ENCODE measurements around the gene ETNPPL.
A peak's percentile ranks its signal among the peaks of the same experiment; 100 is the strongest.

ETNPPL gene

DNA sequence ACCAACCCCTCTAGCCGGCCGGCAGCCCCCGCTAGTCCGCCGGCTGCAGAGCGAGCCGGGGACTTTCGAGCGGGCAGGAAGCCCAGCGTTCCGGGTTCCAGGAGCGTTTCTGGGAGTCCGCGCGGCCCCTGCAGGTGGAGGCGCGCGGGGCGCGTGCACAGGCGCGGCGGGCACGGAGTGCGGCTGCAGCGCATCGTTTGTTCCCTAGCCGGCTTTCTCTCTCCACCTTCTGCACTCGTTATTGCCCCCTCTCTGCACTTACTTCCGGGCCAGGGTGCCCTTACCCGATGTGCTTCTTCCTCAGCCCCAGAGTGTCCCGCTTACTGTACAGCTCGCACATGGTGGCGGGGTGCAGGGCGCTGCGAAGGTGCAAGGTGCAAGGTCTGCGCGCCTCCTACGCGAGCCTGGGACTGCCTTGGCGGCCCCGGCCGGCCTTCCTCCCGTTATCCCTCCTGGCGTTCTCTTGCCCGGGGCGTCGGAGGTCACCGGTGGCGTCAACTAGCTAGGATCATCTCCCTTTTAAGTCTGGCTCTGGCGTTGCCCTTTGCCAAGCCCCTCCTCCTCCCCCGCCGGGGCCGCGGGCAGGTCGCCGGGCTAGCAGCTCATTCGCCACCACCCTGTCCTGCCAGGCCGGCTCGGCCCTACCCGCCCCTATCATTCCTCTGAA lies at the start of gene ETNPPL:
ETNPPL (minus strand) TSS at position 495 of the 667 bp plus-strand sequence; CDS start at position 340, 155 bp downstream.
- peak; percentile 23 for DNase-seq (ENCODE audit: low spot score)

DNA sequence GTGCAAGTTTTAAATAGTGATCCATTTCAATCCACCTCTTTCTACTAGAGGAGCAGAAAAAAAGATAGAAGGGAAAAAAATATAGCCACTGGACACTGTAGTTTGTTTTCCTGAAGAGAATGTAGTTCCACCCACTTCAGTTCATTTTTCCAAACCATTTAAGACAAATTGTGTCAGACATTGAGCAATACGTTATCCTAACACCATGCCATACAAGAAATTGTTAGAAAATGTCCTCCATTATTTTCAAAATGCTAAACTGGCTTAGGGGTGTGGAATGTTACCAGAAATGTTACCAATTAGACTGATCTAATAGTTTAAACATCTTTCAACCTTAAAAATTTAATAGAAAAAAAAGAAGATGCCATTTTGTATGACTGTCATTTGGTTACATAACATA lies 48.6 kb upstream of the ETNPPL start:
- DNase-seq (ENCODE audit: low spot score): no peak

DNA sequence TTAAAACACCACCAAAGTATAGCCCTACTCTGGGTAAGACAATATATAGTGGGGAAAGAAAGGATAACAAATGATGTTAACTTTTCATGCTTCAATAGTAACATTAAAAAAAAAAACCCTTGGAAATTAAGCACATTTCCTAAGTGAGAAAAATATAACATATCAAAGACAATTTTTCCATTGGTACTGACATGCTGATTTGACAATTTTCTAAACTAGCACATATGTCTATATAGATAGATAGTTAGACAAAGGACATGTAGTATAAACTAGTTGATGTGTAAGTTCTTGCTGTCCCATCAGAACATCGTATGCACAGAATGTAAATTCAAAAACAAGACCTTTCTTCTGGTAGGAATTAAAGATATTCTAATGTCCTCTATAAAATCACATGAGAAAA lies 47.2 kb upstream of the ETNPPL start:
- no peak for DNase-seq (ENCODE audit: low spot score)

DNA sequence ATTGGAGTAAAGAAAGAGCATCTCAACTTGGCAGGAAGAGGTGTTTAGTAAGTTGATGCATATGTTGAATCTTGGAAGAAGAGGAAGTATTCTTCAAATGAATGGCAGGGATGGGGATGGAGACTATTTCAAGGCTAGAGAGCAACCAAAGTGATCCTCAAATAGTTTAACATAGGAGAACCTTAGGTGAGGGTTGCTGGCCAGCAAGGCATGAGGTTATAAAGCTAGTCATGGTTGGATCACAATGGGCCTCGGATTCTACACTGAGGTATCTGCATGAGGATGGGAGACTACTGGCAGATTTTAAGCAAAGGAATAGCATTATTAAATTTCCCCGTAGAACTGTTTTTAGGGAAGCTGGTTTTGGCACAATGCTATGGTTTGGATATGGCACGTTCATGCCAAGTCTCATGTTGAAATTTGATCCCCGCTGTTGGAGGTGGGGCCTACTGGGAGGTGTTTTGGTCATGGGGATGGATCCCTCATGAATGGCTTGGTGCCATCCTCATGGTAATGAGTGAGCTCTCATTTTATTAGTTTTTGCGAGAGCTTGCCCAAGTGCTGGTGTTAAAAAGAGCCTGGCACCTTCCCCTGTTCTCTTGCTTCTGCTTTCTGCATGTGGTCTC lies 41.9 kb upstream of the ETNPPL start:
- no peak for DNase-seq (ENCODE audit: low spot score)

DNA sequence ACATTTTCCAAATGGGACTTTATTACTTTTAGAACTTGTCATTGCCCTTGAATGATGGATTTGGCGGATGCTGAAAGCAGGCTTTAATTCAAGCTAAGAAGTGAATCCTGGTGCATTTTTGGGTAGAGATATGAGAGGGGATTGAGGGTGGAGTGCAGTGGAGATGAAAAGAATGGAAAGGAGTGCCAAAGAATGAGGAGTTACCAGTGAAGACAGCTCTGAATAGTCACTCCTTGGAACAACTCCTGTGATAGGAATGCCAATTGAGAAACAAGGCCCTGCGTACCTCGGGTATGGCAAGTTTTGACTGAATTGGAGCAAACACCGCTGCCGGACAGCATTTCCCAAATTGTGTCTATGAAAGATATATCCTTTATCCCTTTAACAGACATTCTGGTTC lies 36.5 kb upstream of the ETNPPL start:
- DNase-seq (ENCODE audit: low spot score): no peak

DNA sequence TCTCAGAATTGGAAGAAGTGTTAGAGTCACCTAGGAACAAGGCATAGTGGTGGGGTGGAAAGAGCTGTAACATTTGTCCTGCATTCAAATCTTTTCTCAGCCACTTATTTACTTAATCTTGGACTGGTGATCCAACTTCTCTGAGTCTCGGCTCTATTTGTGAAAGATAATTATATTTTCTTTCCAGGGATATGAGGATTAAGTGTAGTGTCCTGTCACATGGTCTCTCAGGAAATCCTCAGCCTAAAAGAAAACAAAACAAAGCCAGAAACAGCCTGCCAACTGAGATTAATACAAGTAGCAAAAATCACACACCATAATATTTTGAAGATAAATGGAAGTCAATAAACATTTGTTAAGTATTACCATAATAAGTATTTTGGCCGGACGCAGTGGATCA lies 33.3 kb upstream of the ETNPPL start:
- no peak for DNase-seq (ENCODE audit: low spot score)

DNA sequence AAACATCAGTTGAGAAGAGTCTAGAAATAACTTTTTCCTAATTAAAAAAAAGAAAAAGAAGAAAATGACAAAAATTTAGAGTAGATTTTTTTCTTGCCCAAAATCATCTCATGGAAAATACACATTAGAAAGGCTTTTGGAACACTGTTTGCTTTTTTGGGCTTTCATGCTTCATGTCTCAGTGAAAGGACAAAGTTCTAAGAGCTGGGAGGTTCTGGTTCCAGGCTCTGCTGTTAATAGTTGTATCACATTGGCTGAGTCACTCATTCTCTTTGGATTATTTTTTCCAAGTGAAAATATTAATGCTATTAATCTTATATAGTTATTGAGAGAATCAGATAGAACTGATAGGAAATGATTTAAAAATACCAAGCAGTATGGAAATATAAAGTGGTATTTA lies 32.9 kb upstream of the ETNPPL start:
- no peak for DNase-seq (ENCODE audit: low spot score)

DNA sequence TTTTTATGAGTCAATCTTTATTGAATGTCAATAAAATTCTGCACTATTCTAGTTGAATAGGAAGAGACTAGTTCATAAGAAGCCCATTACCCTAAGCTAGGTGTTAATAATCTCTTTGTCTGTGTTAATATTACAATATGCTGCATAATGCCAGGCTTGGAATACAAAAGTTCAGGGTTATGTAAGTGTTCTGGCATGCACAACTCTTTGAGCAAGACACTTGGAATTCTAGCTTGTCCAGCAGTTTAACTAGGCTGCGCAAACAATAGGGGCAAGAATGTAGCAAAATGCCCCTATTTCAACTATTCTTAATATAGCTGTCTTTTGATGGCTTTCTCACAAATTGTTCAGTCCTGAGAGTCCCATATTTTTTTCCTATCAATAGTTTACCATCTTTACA lies 31.3 kb upstream of the ETNPPL start:
- DNase-seq (ENCODE audit: low spot score): peak; percentile 64

DNA sequence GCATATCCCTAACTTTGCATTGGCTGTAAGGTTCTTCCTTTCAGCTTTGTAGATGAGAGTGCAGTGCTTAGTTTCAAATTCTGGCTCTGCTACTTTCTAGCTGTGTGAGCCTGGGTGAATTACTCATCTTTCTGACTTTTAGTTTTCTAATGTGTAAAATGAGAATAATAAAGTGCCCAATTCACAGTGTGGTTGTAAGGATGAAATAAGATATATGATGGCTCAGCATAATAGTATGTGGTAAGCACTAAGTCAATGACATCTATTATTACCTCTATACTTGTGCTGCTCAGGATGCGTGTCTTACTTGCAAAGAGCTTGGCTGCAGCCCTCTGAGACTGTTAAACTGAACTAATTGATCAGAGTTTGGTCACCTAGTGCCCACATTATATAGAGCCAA lies 30.6 kb upstream of the ETNPPL start:
- peak; percentile 13 for DNase-seq (ENCODE audit: low spot score)

DNA sequence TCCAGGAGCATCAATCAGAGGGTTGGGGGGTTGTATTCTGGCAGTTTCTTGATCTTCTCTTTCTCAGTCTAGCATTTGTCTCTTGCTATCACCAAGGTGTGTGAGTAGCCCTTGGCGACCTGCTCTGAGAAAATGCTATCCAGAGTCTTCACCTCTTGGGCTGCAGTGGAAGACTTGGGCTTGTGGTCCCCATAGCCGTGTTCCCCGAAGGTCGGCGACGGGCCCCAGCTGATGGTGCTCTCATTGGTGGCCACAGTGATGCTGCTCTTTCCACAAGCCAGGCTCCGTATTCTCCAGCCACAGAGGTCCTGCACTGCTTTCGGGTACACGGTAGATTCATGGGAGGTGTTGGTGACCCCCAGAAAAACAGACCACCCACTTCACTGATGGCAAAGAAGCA lies 25.9 kb upstream of the ETNPPL start:
- DNase-seq (ENCODE audit: low spot score): no peak

DNA sequence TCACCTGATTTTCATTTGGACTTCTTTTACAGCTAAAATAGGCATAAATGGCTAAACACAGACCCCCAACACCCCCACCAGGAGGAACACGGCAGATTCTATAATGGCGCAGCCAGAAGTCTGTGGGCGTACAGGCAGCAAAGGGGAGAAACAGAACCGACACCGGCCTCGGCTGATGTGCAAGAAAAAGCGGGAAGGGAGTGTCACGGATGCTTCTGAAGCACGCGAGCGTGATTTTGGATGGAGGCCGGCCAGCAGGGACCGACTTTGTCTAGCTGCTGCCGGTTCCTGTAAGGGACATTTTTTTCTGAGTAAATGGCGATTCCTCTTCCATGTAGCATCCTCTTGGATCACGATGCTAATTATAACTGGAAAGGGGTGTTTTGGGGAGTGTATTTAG lies 24.9 kb upstream of the ETNPPL start:
- no peak for DNase-seq (ENCODE audit: low spot score)

DNA sequence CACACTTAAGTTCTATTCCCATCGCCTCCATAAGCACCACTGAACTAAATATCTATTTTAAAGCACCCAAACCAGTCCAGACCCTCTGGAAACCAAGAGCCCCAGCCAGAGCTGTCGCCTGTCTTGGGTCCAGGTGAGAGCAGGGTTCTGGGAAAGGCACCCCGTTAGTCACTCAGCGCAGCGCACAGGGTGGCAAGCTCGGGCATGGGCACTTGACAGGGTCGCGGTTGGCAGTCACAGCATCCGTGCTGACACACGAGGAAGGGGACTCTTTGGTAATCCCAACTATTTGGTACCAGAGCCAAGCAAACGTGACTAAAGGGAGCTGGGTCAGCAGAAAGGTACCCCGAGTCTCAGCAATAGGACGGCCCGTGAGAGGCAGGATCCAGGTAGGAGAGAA lies 24.3 kb upstream of the ETNPPL start:
- DNase-seq (ENCODE audit: low spot score): no peak

DNA sequence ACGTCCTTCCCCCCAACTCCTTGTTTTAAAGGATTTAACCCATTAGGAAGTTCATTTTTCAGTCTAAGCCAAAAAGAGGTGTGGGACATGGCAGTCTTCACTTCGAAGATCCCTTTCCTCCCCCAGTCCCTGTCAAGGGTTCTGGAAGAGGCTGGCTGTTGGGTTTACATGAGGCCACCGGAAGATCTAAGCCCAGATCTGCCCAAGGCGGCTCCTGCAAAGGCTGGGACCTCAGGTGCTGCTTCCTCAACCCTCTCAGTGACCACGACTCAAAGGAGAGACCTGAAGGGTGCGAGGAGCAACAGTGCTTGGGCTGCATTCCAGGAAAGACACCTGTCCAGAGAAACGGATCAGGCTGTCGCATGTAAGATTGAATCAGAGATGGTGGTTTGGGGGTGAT lies 23.5 kb upstream of the ETNPPL start:
- DNase-seq (ENCODE audit: low spot score): no peak

DNA sequence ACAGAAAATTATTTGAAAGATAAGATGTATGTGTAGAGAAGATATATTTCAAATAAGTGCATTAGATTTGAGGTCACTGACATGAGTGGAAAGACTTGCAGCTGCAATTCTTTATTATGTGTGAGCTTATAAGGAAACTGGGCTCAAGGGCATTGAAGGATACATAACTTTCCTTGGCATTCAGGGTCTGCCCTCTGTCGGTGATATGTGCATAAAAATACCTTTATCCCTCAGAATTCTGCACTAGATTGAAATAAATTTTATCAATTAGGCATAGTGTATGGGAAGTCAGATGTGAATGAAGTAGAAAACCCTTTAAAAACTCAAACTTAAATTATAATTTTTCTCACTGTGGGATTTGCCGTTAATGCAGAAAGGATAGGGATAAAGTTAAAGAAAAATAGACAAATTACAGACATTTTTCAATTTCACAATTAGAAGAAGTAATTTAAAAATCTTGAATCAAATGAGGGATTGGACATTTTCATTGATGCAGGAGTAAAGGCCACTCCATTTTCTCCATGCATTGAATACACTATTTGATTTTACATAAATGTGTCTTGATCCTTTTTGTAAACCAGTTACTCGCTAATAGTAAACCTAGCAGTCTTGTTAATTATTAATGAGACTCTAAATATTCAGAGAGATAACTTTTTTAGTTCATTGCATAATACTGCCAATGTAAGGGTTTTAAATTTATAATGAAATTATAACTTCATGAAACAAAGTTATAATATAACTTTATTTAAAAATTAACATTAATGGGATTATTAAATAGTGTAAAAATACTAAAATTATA lies 21.0 kb upstream of the ETNPPL start:
- peak; percentile 15 for DNase-seq (ENCODE audit: low spot score)

DNA sequence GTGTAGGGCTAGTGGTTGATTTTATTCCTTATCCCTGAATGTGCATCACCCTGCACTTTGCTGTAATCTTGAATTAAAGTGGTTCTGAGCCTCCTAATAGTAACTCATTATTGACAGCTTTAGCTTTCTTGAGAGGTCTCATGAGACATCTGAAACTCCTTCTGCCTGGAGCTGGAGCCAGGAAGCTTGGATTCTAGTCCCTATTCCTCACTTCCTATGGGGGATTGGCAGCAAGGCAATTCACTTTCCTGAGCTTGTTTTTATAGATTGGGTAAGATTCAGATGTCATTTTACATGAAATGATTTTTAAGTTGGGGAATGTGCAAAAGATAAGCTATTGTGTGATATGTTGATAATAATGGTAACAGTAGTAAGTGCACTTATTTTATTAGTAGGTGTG lies 17.1 kb upstream of the ETNPPL start:
- DNase-seq (ENCODE audit: low spot score): no peak

DNA sequence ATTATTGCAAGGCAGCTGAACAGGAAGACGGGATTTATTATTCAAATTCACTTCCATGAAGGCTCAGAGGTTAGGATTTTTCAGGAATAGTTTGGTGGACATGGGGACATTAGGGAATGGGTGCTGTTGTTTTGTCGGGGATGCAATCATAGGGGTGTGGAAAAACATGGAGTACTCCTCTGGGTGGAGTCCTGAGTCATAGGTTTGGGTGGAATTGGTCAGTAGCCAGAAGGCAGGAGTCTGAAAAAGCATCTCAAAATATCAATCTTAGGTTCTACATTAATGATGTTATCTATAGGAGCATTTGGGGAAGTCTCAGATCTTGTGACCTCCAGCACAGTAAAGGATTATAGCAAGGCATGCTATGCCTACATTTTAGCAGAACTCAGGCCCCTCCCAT lies 14.5 kb upstream of the ETNPPL start:
- no peak for DNase-seq (ENCODE audit: low spot score)

DNA sequence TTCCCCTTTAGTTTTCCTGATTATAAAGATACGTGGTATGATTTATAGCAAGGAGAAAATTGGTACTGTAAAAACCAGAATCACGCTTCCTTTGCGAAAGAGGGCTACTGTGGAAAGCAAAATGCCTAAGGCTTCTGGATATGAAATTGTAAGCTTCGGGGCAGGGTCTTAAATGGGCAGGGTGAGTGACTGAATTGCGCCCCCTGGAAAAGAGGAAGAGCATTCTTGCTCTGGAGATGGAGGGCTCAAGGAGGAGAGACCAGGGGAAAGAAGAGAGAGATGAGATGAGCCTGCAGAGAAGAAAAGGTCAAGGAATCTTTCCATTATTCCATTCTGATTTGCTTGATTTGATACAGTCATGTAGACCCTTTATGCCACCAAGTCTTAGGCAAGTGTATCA lies 13.1 kb upstream of the ETNPPL start:
- DNase-seq (ENCODE audit: low spot score): no peak

DNA sequence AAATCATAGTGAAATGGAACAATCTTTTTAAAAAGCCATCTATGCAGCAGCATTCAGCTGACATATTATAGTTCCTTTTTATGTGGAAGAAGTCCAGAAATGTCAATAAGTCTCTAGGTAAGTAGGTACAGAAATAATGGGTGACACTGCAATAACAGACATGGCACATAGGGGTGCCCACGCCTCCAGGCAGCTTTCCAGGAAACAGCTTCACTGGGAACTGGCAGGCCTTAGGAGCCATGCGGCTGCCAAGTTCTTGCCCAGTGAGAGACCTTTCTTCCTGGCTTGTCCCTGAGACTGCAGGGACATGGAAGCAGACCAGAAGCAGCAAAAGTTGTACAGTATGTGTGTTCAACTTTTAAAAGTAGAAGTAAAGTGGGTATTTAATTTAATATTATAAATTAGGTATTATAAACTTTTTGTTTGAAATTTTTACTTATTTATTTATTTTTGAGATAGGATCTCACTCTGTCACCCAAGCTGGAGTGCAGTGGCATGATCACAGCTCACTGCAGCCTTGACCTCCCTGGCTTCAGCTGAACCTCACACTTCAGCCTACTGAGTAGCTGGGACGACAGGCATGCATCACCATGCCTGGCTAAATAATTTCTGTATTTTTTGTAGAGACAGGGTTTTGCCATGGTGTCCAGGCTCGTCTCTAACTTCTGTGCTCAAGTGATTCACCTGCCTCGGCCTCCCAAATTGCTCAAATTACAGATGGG lies 12.1 kb upstream of the ETNPPL start:
- DNase-seq (ENCODE audit: low spot score): peak; percentile 18

DNA sequence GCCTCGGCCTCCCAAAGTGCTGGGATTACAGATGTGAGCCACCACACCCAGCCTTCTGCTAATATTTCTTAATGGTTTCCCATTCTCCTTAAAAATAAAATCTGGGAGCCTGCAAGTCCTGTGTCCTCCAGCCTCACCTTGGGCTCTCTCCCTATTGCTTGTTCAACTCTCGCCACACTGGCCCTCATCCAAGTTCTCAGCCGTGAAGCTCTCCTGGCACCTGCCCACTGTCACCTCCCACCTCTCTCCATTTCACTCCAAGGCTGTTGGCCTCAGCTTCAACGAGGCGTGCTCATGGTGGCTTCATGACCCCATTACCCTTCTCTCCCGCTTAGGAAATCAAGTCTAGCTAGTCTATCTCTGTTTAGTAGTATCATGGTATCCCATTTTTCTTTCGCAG lies 9.5 kb upstream of the ETNPPL start:
- DNase-seq (ENCODE audit: low spot score): no peak

DNA sequence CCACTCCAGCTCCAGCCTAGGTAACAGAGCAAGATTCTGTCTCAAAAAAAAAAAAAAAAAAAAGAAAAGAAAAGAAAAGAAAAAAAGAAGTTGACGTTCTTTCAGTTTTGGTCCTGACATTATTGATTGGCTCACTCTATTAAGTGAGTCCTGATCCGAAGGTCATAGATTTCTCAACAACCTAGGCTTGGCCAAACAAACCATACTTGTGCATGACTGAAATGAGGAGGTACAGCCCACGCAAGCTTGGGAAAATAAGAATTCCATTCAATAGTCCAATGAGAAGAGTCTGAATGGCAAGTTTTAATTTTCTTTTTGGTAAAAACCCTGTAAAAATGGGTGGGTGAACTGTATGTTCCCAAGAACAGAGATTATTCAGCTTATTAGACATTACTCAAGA lies 3.2 kb upstream of the ETNPPL start:
- no peak for DNase-seq (ENCODE audit: low spot score)

DNA sequence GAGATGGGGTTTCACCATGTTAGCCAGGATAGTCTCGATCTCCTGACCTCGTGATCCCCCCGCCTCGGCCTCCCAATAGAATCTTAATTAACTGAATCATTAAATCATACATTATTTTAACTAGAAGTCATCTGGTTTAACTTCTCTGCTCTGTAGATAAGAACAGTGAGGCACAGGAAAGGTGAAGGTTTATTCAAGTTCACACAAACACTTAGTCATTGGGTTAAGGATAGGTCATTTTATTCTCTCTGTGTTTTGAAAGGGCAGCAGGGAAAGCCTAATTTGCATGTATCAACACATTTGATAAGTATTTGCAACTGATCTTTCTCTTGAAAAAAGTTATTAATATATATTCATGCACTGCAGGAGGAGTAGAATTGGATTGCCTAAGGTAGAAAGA lies 1.1 kb upstream of the ETNPPL start:
- DNase-seq (ENCODE audit: low spot score): no peak

DNA sequence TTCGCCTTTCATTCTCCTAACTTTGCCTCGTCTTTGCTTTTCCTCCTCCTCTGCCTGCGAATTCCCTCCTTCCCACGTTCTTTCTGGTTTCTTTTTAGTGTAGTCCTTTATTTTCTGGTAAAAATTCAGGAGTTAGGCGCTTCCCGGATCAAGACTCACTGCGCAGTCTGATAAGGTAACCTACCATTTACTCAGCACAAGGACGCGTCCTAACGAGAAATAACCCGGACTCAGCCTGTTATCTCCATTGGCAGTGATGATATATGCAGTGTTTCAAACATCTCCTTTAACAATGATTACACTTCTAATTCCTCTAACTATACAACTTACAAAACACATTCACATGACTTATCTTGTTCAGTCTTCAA lies 357 bp upstream of the ETNPPL start:
- DNase-seq (ENCODE audit: low spot score): no peak

DNA sequence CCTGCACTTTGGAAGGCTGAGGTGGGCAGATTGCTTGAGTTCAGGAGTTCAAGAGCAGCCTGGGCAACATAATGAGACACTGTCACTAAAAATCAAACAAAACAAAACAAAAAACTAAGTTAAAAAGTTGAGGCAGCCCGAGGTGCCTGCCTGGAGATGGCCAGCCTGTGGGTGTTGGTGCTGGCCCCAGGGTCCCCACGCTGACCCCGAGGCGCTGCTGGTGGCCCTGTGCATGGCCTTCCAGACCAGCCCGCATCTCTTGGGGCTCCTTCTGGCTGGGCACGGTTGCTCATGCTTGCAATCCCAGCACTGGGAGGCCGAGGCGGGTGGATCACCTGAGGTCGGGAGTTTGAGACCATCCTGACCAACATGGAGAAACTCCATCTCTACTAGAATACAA lies 4.4 kb downstream of the ETNPPL start:
- DNase-seq (ENCODE audit: low spot score): no peak
